ENCODE data around the gene HEXD.

HEXD gene

DNA sequence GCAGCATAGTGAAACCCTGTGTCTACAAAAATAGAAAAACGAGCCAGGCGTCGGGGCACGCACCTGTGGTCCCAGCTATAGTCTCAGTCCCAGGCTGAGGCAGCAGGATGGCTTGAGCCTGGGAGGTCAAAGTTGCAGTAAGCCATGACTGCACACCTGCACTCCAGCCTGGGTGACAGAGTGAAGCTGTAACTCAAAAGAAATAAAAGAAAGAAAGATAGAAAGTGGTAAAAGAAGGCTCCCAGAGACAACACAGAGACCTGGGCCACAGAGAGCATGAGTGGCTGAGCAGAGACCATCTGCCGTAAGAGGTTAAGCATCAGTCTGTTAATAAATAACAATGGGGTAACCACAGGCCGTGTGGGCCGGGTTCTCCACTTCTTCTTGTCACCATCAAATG lies 15.3 kb upstream of the HEXD start:
- Histone ChIP-seq H3K4me3 (ENCODE audit: insufficient read length, low read depth) (no peak overlapping the region), H3K9me3 (ENCODE audit: insufficient read depth, low read length) (no peaks in the 10 kb centered on the region), H3K27me3 (ENCODE audit: insufficient read depth, insufficient read length) (no peaks in the 10 kb centered on the region), H3K9ac (ENCODE audit: insufficient read length, low read depth) (no peak overlapping the region), H3K36me3 (ENCODE audit: insufficient read depth, insufficient read length, low read length) (peaks cover 33% of the 10 kb centered on the region), H3K4me1 (ENCODE audit: insufficient read depth, insufficient read length) (no peaks in the 10 kb centered on the region)
- no peak for TF ChIP-seq SUZ12 (IDR thresholded peaks at IDR 0.05; ENCODE audit: extremely low read depth, insufficient read depth, insufficient read length)
- no peak for TF ChIP-seq YY1 (IDR thresholded peaks at IDR 0.05; ENCODE audit: insufficient read depth, insufficient read length)
- no peak for TF ChIP-seq ZNF274 (IDR thresholded peaks at IDR 0.05; ENCODE audit: low read depth, low read length)
- DNase-seq (ENCODE audit: low read depth, low spot score): no peak

DNA sequence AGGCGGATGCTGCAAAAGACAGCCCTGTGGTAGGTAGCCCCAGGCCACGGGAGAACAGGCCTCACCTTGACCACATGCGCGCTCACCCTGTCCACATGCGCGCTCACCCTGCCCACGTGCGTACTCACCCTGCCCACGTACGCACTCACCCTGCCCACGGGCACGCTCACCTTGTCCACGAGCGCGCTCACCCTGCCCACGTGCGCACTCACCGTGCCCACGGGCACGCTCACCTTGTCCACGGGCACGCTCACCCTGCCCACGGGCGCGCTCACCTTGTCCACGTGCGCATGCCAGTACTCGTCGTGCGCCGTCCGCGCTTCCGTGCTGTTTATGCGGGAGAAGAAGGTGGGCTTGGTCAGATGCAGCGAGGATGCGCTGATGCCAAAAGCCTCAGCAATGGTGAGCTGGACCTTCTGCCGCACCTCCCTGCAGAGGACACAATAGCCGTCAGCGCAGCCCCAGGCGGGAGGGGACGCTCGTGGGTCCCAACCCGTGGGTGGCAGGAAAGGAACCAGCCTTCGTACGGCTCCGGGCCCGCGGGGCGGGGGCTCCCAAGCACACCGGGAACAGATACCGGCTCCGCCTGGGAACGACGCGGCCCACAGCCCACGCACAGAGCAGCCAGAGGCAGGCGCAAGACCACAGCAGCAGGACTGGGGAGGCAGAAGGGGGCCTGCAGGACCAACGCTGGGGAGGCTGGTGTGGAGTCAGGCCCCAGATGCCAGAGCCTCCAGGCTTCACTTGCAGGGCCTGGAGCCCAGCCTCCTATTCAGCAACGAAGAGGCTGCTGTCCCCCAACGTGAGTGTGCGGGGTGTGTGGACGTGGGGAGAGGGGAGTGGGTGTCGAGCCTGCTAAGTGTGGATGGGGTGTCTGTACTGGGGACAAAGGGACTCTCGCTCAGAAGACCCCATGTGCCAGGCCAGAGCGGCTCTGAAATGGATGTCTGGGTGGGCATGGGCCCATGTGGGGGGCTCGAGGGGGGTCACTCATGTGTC lies 14.2 kb upstream of the HEXD start:
- Histone ChIP-seq H3K9ac (ENCODE audit: insufficient read length, low read depth) (no peak overlapping the region), H3K27me3 (ENCODE audit: insufficient read depth, insufficient read length) (no peaks in the 10 kb centered on the region), H3K4me3 (ENCODE audit: insufficient read length, low read depth) (no peak overlapping the region), H3K36me3 (ENCODE audit: insufficient read depth, insufficient read length, low read length) (peaks cover 35% of the 10 kb centered on the region), H3K4me1 (ENCODE audit: insufficient read depth, insufficient read length) (no peaks in the 10 kb centered on the region), H3K9me3 (ENCODE audit: insufficient read depth, low read length) (no peaks in the 10 kb centered on the region)
- TF ChIP-seq ZNF274 (IDR thresholded peaks at IDR 0.05; ENCODE audit: low read depth, low read length) (no peak), YY1 (IDR thresholded peaks at IDR 0.05; ENCODE audit: insufficient read depth, insufficient read length) (no peak), SUZ12 (IDR thresholded peaks at IDR 0.05; ENCODE audit: extremely low read depth, insufficient read depth, insufficient read length) (no peak)
- no peak for DNase-seq (ENCODE audit: low read depth, low spot score)

- Histone ChIP-seq H3K27me3 (ENCODE audit: insufficient read depth, insufficient read length) (no peaks in the 10 kb centered on the region), H3K9me3 (ENCODE audit: insufficient read depth, low read length) (no peaks in the 10 kb centered on the region), H3K36me3 (ENCODE audit: insufficient read depth, insufficient read length, low read length) (peaks cover 36% of the 10 kb centered on the region), H3K9ac (ENCODE audit: insufficient read length, low read depth) (no peak overlapping the region), H3K4me3 (ENCODE audit: insufficient read length, low read depth) (no peak overlapping the region), H3K4me1 (ENCODE audit: insufficient read depth, insufficient read length) (peaks cover 2% of the 10 kb centered on the region)
- TF ChIP-seq ZNF274 (IDR thresholded peaks at IDR 0.05; ENCODE audit: low read depth, low read length) (no peak), SUZ12 (IDR thresholded peaks at IDR 0.05; ENCODE audit: extremely low read depth, insufficient read depth, insufficient read length) (no peak), YY1 (IDR thresholded peaks at IDR 0.05; ENCODE audit: insufficient read depth, insufficient read length) (no peak)
- DNase-seq (ENCODE audit: low read depth, low spot score): no peak
Measured at GRCh38 chr17:82405051-82405450, 13.1 kb upstream of the HEXD start.

GRCh38 chr17:82406131-82406671 lies 11.9 kb upstream of the HEXD start:
- no peaks in the 10 kb centered on the region for H3K27me3 ChIP-seq (ENCODE audit: insufficient read depth, insufficient read length)
- no peaks in the 10 kb centered on the region for H3K9me3 ChIP-seq (ENCODE audit: insufficient read depth, low read length)
- no peak overlapping the region for H3K9ac ChIP-seq (ENCODE audit: insufficient read length, low read depth)
- peaks cover 4% of the 10 kb centered on the region for H3K4me1 ChIP-seq (ENCODE audit: insufficient read depth, insufficient read length)
- peaks cover 36% of the 10 kb centered on the region for H3K36me3 ChIP-seq (ENCODE audit: insufficient read depth, insufficient read length, low read length)
- DNase-seq (ENCODE audit: low read depth, low spot score): no peak
- no peak for TF ChIP-seq ZNF274 (IDR thresholded peaks at IDR 0.05; ENCODE audit: low read depth, low read length)
- no peak for TF ChIP-seq YY1 (IDR thresholded peaks at IDR 0.05; ENCODE audit: insufficient read depth, insufficient read length)
- TF ChIP-seq SUZ12 (IDR thresholded peaks at IDR 0.05; ENCODE audit: extremely low read depth, insufficient read depth, insufficient read length): no peak
- H3K4me3 ChIP-seq (ENCODE audit: insufficient read length, low read depth): no peak overlapping the region

- H3K36me3 ChIP-seq (ENCODE audit: insufficient read depth, insufficient read length, low read length): peaks cover 36% of the 10 kb centered on the region
- no peaks in the 10 kb centered on the region for H3K9me3 ChIP-seq (ENCODE audit: insufficient read depth, low read length)
- H3K27me3 ChIP-seq (ENCODE audit: insufficient read depth, insufficient read length): no peaks in the 10 kb centered on the region
- DNase-seq (ENCODE audit: low read depth, low spot score): no peak
- no peak overlapping the region for H3K9ac ChIP-seq (ENCODE audit: insufficient read length, low read depth)
- peaks cover 4% of the 10 kb centered on the region for H3K4me1 ChIP-seq (ENCODE audit: insufficient read depth, insufficient read length)
- H3K4me3 ChIP-seq (ENCODE audit: insufficient read length, low read depth): no peak overlapping the region
- TF ChIP-seq YY1 (IDR thresholded peaks at IDR 0.05; ENCODE audit: insufficient read depth, insufficient read length) (no peak), SUZ12 (IDR thresholded peaks at IDR 0.05; ENCODE audit: extremely low read depth, insufficient read depth, insufficient read length) (no peak), ZNF274 (IDR thresholded peaks at IDR 0.05; ENCODE audit: low read depth, low read length) (no peak)
Measured at GRCh38 chr17:82407255-82407654, 10.9 kb upstream of the HEXD start.

- TF ChIP-seq ZNF274 (IDR thresholded peaks at IDR 0.05; ENCODE audit: low read depth, low read length) (no peak), SUZ12 (IDR thresholded peaks at IDR 0.05; ENCODE audit: extremely low read depth, insufficient read depth, insufficient read length) (no peak), YY1 (IDR thresholded peaks at IDR 0.05; ENCODE audit: insufficient read depth, insufficient read length) (no peak)
- H3K4me3 ChIP-seq (ENCODE audit: insufficient read length, low read depth): no peak overlapping the region
- H3K9ac ChIP-seq (ENCODE audit: insufficient read length, low read depth): no peak overlapping the region
Measured at GRCh38 chr17:82408288-82408937, 9.7 kb upstream of the HEXD start.

DNA sequence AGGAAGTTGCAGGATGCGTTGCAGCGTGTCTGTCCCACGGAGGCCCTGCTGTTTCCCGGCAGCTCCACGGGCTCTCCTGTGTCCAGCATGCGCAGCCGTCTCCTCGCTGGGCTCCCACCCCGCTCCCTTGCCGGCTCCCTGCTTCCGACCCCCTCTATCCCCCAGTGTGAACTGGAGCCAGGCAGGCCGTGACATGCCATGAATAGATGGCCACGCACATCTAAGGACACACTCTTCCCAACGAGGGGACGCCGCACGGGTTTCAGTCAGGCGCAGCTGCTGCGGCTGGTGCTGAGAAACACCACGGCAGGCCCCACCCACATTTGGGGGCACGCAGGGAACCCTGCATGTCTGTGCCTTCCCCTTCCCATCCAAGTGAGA lies 9.2 kb upstream of the HEXD start:
- Histone ChIP-seq H3K27me3 (ENCODE audit: insufficient read depth, insufficient read length) (no peaks in the 10 kb centered on the region), H3K4me3 (ENCODE audit: insufficient read length, low read depth) (no peak overlapping the region), H3K9me3 (ENCODE audit: insufficient read depth, low read length) (no peaks in the 10 kb centered on the region), H3K36me3 (ENCODE audit: insufficient read depth, insufficient read length, low read length) (peaks cover 30% of the 10 kb centered on the region), H3K9ac (ENCODE audit: insufficient read length, low read depth) (no peak overlapping the region), H3K4me1 (ENCODE audit: insufficient read depth, insufficient read length) (peaks cover 4% of the 10 kb centered on the region)
- DNase-seq (ENCODE audit: low read depth, low spot score): no peak
- TF ChIP-seq ZNF274 (IDR thresholded peaks at IDR 0.05; ENCODE audit: low read depth, low read length): no peak
- no peak for TF ChIP-seq YY1 (IDR thresholded peaks at IDR 0.05; ENCODE audit: insufficient read depth, insufficient read length)
- no peak for TF ChIP-seq SUZ12 (IDR thresholded peaks at IDR 0.05; ENCODE audit: extremely low read depth, insufficient read depth, insufficient read length)

More at GRCh38 chr17:82408288-82408937, 9.7 kb upstream of the HEXD start:
- DNase-seq (ENCODE audit: low read depth, low spot score): no peak
- Histone ChIP-seq H3K27me3 (ENCODE audit: insufficient read depth, insufficient read length) (no peaks in the 10 kb centered on the region), H3K36me3 (ENCODE audit: insufficient read depth, insufficient read length, low read length) (peaks cover 32% of the 10 kb centered on the region), H3K9me3 (ENCODE audit: insufficient read depth, low read length) (no peaks in the 10 kb centered on the region), H3K4me1 (ENCODE audit: insufficient read depth, insufficient read length) (peaks cover 4% of the 10 kb centered on the region)

Measured in NT2/D1 (cell line).